Tibial nerve (tissue), 4 donors: ENCODE measurements around the gene PGK1.

Experiments
- CTCF ChIP-seq, 5 experiments: fragments of 200-600 bp in 3 of 5; fragments of 450-650 bp in 2 of 5; sonication (generic) in 3 of 5; IDR thresholded peaks; one replicate each; pipeline ENCODE4 v1.5.1; 2016 to 2019; ENCODE audit warnings: antibody characterized with exemption in 5 of 5, mild to moderate bottlenecking in 3 of 5, moderate library complexity in 2 of 5
- EP300 ChIP-seq, 2 donors: sonication (generic); formaldehyde crosslinking; IDR thresholded peaks; one replicate each; pipeline ENCODE4 v1.6.1; 2017; ENCODE audit warnings: antibody characterized with exemption in 2 of 2, mild to moderate bottlenecking in 1 of 2
- POLR2A ChIP-seq, 2 donors: fragments of 450-650 bp; IDR thresholded peaks; one replicate each; pipeline ENCODE4 v1.6.1; 2017; ENCODE audit warnings: antibody characterized with exemption in 2 of 2, mild to moderate bottlenecking in 2 of 2, moderate library complexity in 2 of 2

- TF ChIP-seq CTCF (IDR thresholded peaks at IDR 0.05), result no peak
- no peak for TF ChIP-seq POLR2A (IDR thresholded peaks at IDR 0.05)
- no peak for TF ChIP-seq EP300 (IDR thresholded peaks at IDR 0.05)
Measured at GRCh38 chrX:78140206-78140605, 36.2 kb downstream of the PGK1 start.
